ENCODE measurements around the gene DTWD2.

DNA sequence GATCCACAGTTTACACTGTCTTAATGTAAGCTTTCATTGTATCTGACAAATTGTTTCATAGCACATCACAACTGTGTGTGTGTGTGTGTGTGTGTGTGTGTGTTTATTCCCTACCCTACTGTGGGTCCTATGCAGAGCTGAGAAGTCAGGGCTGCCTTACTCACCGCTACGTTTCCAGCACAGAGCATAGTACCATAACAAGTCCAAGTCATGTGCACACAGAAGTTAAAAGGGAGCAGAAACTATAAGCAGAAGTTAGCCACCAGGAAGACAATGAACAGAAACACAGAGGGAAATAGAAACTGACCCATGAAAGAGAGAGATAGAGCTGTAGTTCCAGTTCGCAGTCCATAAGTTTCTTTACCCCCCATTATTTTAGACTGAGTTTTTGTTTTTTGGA, 44.3 kb upstream of the DTWD2 start:
- TF ChIP-seq, protein P1, sequence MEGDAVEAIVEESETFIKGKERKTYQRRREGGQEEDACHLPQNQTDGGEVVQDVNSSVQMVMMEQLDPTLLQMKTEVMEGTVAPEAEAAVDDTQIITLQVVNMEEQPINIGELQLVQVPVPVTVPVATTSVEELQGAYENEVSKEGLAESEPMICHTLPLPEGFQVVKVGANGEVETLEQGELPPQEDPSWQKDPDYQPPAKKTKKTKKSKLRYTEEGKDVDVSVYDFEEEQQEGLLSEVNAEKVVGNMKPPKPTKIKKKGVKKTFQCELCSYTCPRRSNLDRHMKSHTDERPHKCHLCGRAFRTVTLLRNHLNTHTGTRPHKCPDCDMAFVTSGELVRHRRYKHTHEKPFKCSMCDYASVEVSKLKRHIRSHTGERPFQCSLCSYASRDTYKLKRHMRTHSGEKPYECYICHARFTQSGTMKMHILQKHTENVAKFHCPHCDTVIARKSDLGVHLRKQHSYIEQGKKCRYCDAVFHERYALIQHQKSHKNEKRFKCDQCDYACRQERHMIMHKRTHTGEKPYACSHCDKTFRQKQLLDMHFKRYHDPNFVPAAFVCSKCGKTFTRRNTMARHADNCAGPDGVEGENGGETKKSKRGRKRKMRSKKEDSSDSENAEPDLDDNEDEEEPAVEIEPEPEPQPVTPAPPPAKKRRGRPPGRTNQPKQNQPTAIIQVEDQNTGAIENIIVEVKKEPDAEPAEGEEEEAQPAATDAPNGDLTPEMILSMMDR (IDR thresholded peaks at IDR 0.05), result no peak
- no peak for TF ChIP-seq POLR2AphosphoS5 (IDR thresholded peaks at IDR 0.05; ENCODE audit: low read depth, low read length)
